GM12873 (cell line): ENCODE results near the gene CMBL.

Experiments
- CTCF ChIP-seq: IDR thresholded peaks from 2 replicates; pipeline ENCODE4 v1.5.1; 2012; ENCODE audit warnings: low read depth, mild to moderate bottlenecking, moderate library complexity, low read length, control low read depth; ENCODE audit not compliant: insufficient read depth; ENCODE audit errors: missing control alignments

CMBL gene

GRCh38 chr5:10289353-10289752 lies 18.3 kb downstream of the CMBL start:
- TF ChIP-seq CTCF, result no peak

- no peak for TF ChIP-seq CTCF
Measured at GRCh38 chr5:10288592-10289219, 19.0 kb downstream of the CMBL start.

- no peak for TF ChIP-seq CTCF
Measured at GRCh38 chr5:10286862-10287227, 20.9 kb downstream of the CMBL start.

- no peak for TF ChIP-seq CTCF
Measured at GRCh38 chr5:10286162-10286861, 21.4 kb downstream of the CMBL start.

GRCh38 chr5:10283927-10284635 lies 23.6 kb downstream of the CMBL start:
- TF ChIP-seq CTCF, result peak; percentile 97

GRCh38 chr5:10279925-10280720 lies 27.6 kb downstream of the CMBL start:
- no peak for TF ChIP-seq CTCF

GRCh38 chr5:10279328-10279727 lies 28.4 kb downstream of the CMBL start:
- no peak for TF ChIP-seq CTCF
